ENCODE results near the gene GRIPAP1.

Gene GRIPAP1

GRCh38 chrX:48965959-48966358 lies 36.1 kb downstream of the GRIPAP1 start:
- DNase-seq (ENCODE audit: extremely low read depth, insufficient read length) = no peak
- H3K27me3 ChIP-seq (replicated peaks; ENCODE audit: control insufficient read depth, insufficient read depth, low read length) = no peaks in the 10 kb centered on the region
- H3K4me3 ChIP-seq (replicated peaks; ENCODE audit: low read depth, low read length) = no peak overlapping the region
- H3K36me3 ChIP-seq (ENCODE audit: control insufficient read depth, insufficient read depth, low read length) = no peaks in the 10 kb centered on the region; the same call in 1 of the 2 replicates
- no peak for TF ChIP-seq CTCF (IDR thresholded peaks at IDR 0.05; ENCODE audit: insufficient read depth, low read length, poor library complexity, severe bottlenecking)

DNA sequence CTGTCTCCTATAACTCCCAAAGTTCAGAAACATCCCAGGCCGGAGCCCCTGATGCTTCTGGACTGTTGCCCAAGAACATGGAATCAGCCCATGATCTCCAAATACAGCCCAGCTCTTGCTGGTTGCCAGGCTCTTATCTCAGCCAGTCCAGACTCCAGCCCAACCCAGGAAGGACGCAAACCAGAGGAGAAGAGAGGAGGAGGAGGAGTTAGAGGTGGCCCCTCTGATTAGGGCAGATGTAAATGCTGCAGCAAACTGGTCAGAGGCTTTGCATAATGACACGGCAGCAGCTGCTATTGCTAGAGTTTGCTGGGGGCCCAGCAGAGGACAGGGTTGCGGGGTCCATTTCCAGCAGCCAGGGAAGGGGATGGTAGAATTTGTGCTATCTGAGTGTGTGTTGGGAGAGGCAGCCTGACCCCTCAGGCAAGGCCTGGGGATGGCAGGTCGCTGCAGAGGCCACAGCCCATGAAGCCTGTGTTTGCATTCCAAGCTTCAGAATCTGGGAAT lies 40.4 kb downstream of the GRIPAP1 start:
- no peak for TF ChIP-seq CTCF (IDR thresholded peaks at IDR 0.05; ENCODE audit: insufficient read depth, low read length, poor library complexity, severe bottlenecking)
- Histone ChIP-seq H3K27me3 (replicated peaks; ENCODE audit: control insufficient read depth, insufficient read depth, low read length) (no peaks in the 10 kb centered on the region), H3K36me3 (ENCODE audit: control insufficient read depth, insufficient read depth, low read length) (no peaks in the 10 kb centered on the region; the same call in 1 of the 2 replicates), H3K4me3 (replicated peaks; ENCODE audit: low read depth, low read length) (no peak overlapping the region)
- DNase-seq (ENCODE audit: extremely low read depth, insufficient read length) = no peak

DNA sequence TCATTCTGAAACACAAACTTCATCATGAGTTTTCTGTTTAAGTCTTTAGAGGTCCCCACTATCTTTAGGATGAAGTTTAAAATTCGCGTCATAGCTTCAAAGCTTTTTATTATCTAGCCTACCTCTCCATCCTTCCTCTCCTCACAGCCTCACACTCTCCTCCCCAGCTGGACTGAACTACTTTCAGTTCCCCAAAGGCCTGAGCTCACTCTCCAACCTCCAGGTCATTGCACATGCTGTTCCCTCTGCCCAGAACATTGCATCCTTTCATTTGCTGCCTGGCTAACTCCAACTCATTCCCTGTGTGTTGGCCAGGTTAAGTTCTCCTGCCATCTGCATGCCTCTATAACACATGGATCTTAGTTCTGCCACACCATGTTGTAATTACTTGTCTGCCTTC lies 41.8 kb downstream of the GRIPAP1 start:
- no peaks in the 10 kb centered on the region; the same call in 1 of the 2 replicates for H3K36me3 ChIP-seq (ENCODE audit: control insufficient read depth, insufficient read depth, low read length)
- H3K4me3 ChIP-seq (replicated peaks; ENCODE audit: low read depth, low read length) = no peak overlapping the region
- H3K27me3 ChIP-seq (replicated peaks; ENCODE audit: control insufficient read depth, insufficient read depth, low read length) = no peaks in the 10 kb centered on the region
- DNase-seq (ENCODE audit: extremely low read depth, insufficient read length) = no peak
- no peak for TF ChIP-seq CTCF (IDR thresholded peaks at IDR 0.05; ENCODE audit: insufficient read depth, low read length, poor library complexity, severe bottlenecking)

DNA sequence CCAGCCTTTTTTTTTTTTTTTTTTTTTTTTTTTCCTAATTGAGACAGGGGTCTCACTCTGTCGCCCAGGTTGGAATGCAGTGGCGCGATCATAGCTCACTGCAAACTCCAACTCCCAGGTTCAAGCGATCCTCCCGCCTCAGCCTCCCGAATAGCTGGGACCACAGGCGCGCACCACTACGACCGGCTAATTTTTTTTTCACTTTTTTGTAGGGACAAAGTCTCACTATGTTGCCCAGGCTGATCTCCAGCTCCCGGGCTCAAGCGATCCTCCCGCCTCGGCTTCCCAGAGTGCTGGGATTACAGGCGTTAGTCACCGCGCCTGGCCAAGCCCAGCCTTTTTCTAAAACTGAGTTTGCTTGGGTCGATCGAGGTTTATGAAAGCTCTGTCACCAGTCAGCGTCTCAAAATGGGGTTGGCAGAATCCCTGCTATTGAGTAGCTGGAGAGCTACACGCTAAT lies 43.4 kb downstream of the GRIPAP1 start:
- Histone ChIP-seq H3K36me3 (ENCODE audit: control insufficient read depth, insufficient read depth, low read length) (no peaks in the 10 kb centered on the region; the same call in none of the 2 replicates), H3K27me3 (replicated peaks; ENCODE audit: control insufficient read depth, insufficient read depth, low read length) (no peaks in the 10 kb centered on the region), H3K4me3 (replicated peaks; ENCODE audit: low read depth, low read length) (peak overlapping the region; percentile 49)
- no peak for DNase-seq (ENCODE audit: extremely low read depth, insufficient read length)
- TF ChIP-seq CTCF (IDR thresholded peaks at IDR 0.05; ENCODE audit: insufficient read depth, low read length, poor library complexity, severe bottlenecking) = no peak

GRCh38 chrX:48957827-48958634 lies 44.0 kb downstream of the GRIPAP1 start:
- peak; percentile 97 for DNase-seq (ENCODE audit: extremely low read depth, insufficient read length)
- Histone ChIP-seq H3K27me3 (replicated peaks; ENCODE audit: control insufficient read depth, insufficient read depth, low read length) (no peaks in the 10 kb centered on the region), H3K4me3 (replicated peaks; ENCODE audit: low read depth, low read length) (peak overlapping the region; percentile 71), H3K36me3 (ENCODE audit: control insufficient read depth, insufficient read depth, low read length) (no peaks in the 10 kb centered on the region; the same call in none of the 2 replicates)
- TF ChIP-seq CTCF (IDR thresholded peaks at IDR 0.05; ENCODE audit: insufficient read depth, low read length, poor library complexity, severe bottlenecking) = no peak
